Measurements from ENCODE around the gene KIAA1328. TPM values are rescaled to one million over a fixed set of nuclear protein-coding genes. Genes with fewer than 3 reads are reported as not detected.

The KIAA1328 gene
- total RNA-seq, 1 experiment from 2014 or later = 6.2 TPM

GRCh38 chr18:36808681-36809080, 20.2 kb upstream of the KIAA1328 start:
- TF ChIP-seq CTCF (IDR thresholded peaks at IDR 0.05) (no peak), SIN3A (IDR thresholded peaks at IDR 0.05; ENCODE audit: borderline replicate concordance, insufficient read depth, low read depth, low read length) (no peak), REST (IDR thresholded peaks at IDR 0.05; ENCODE audit: insufficient read depth in 1 of 2, low read depth in 2 of 2, low read length in 1 of 2) (no peak), POLR2AphosphoS5 (IDR thresholded peaks at IDR 0.05; ENCODE audit: low read depth, low read length) (no peak), TCF7L2 (IDR thresholded peaks at IDR 0.05; ENCODE audit: low read depth, low read length) (no peak)
- Histone ChIP-seq H3K4me3 (ENCODE audit: low read depth in 2 of 2, low read length in 2 of 2) (no peak overlapping the region), H3K27ac (ENCODE audit: low read length) (no peak overlapping the region), H3K27me3 (ENCODE audit: control insufficient read depth, insufficient read depth, low read length) (no peaks in the 10 kb centered on the region), H3K9me3 (ENCODE audit: control insufficient read depth, insufficient read depth, low read depth, low read length) (no peaks in the 10 kb centered on the region), H3K4me1 (ENCODE audit: control insufficient read depth, insufficient read depth, low read length) (no peaks in the 10 kb centered on the region), H3K36me3 (ENCODE audit: control insufficient read depth, insufficient read depth, low read length) (peaks cover 7% of the 10 kb centered on the region)
- ChIA-PET POLR2A (no interaction called here), CTCF (interaction anchor here (0.6 kb wide), 1 partner anchor 10 kb away, joined by 5 read pairs; no protein-coding TSS in a partner anchor)
- BruUV-seq (replicated peaks) = no TSS peak
- in situ Hi-C loops (cut with HindIII; ENCODE audit: low pct_unique_long_range_greater_than_20kb, low sequenced_read_pairs) = no loop called here
- intact Hi-C loops (cut with micrococcal nuclease; ENCODE audit: unreplicated experiment) = no loop called here
- ATAC-seq (no peak), DNase-seq (ENCODE audit: low read depth, low spot score) (no peak)

DNA sequence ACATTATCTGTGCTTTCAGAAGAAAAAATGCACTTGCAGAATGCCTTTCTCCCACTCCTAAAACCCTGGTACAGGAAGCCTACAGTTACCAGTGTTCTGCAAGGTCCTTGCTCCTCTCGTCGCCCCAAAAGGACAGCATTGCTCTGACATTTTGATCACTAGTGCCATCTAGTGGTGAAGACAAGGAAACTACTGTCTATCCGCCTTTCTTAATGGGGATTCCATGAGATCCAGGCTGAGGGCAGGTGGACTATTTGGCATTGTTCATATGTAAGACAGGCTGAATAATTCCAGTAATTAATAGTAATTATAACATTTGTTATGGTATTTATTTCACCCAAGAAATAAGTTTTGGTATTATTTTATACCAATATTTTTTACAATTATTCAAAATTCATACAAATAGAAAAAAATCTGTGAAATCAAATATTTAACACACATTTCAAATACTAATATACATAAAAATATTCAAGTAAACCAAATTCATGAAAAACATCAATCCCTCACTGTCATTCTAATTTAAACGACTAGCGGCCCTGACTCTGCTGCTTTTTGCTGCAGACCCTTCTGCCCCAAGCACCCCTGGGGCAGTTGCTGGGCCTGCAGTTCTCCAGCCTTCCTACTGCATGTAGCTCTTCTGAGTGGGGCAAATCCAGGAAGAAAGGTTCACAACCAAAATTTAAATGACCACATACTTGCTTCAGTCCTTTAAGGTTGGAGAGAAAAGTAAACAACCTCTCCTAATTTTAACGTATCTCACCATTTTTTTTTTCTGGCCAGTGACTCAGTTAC, 19.1 kb upstream of the KIAA1328 start:
- peak; percentile 91 for ATAC-seq
- in situ Hi-C loops (cut with HindIII; ENCODE audit: low pct_unique_long_range_greater_than_20kb, low sequenced_read_pairs) (no loop called here), intact Hi-C loops (cut with micrococcal nuclease; ENCODE audit: unreplicated experiment) (no loop called here)
- ChIA-PET POLR2A (no interaction called here), CTCF (no interaction called here)
- TF ChIP-seq SIN3A (IDR thresholded peaks at IDR 0.05; ENCODE audit: borderline replicate concordance, insufficient read depth, low read depth, low read length) (no peak), CTCF (IDR thresholded peaks at IDR 0.05) (peak; percentile 82), REST (IDR thresholded peaks at IDR 0.05; ENCODE audit: insufficient read depth in 1 of 2, low read depth in 2 of 2, low read length in 1 of 2) (no peak)
- no TSS peak for BruUV-seq (replicated peaks)
- H3K36me3 ChIP-seq (ENCODE audit: control insufficient read depth, insufficient read depth, low read length) = peaks cover 4% of the 10 kb centered on the region
- H3K27me3 ChIP-seq (ENCODE audit: control insufficient read depth, insufficient read depth, low read length) = no peaks in the 10 kb centered on the region
- no peaks in the 10 kb centered on the region for H3K4me1 ChIP-seq (ENCODE audit: control insufficient read depth, insufficient read depth, low read length)
- no peak overlapping the region for H3K4me3 ChIP-seq (ENCODE audit: low read depth in 2 of 2, low read length in 2 of 2)
- H3K27ac ChIP-seq (ENCODE audit: low read length) = no peak overlapping the region
- H3K9me3 ChIP-seq (ENCODE audit: control insufficient read depth, insufficient read depth, low read depth, low read length) = no peaks in the 10 kb centered on the region
- DNase-seq (ENCODE audit: low read depth, low spot score) = no peak
